HG02642 (cell line): ENCODE data around the gene PTX4.

Source experiments
- ATAC-seq: cut with Tn5 transposase; IDR thresholded peaks from one replicate; pipeline ENCODE4 v1.9.1; 2021; ENCODE audit warnings: mild to moderate bottlenecking; ENCODE audit not compliant: unreplicated experiment, poor library complexity

The PTX4 gene

GRCh38 chr16:1488619-1489018, at the start of gene PTX4:
Gene PTX4 (minus strand): TSS chr16:1488944. CDS start chr16:1488909, 35 bp downstream.
- no peak for ATAC-seq

DNA sequence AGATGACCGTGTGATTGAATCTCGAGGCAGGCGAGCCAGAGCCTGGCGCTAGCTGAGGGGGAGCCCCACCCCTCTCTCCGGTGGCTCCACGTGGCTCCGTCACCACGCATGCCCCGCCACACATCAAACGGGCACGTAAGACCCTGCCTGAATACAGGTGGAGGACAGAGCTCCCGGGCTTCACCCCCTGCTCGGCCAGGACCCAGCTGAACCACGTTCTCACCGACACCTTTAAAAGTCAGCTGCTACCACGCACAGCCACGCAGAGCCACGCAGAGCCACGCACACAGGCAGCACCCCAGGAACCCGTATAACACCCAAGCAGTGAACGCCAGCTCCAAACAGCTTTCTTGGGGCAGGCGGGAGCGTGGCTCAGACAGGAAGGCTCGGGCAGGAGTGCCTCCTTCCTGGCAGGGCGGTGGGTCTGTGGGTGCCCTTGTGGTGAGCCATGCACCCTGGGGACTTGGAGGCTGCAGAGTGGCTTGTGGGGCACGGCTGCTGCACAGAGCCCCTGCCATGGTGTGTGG, 49.1 kb upstream of the PTX4 start:
- ATAC-seq = no peak

DNA sequence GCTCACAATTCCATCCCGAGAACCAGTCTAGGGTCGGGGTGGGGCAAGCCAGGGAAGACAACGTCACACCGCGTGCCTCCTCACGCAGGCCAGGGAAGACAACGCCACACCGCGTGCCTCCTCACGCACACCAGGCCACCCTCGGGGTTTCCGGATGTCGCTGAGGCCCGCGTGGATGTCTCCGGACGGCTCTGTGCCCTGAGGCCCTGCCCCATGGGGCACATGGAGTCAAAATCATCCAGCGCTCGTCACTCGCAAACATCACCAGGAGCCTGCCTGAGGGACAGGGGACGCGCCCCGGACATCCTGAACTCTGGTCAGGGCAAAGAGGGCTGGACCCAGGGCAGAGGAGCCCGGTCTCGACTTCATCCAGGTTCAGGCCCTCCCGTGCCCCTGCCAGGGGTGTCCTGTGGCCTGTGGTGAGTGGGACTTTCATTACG, 48.4 kb upstream of the PTX4 start:
- ATAC-seq = no peak

- ATAC-seq = no peak
Measured at GRCh38 chr16:1536601-1537000, 47.9 kb upstream of the PTX4 start.

- ATAC-seq = no peak
Measured at GRCh38 chr16:1535391-1536291, 46.9 kb upstream of the PTX4 start.

GRCh38 chr16:1534021-1535020, 45.6 kb upstream of the PTX4 start:
- no peak for ATAC-seq

DNA sequence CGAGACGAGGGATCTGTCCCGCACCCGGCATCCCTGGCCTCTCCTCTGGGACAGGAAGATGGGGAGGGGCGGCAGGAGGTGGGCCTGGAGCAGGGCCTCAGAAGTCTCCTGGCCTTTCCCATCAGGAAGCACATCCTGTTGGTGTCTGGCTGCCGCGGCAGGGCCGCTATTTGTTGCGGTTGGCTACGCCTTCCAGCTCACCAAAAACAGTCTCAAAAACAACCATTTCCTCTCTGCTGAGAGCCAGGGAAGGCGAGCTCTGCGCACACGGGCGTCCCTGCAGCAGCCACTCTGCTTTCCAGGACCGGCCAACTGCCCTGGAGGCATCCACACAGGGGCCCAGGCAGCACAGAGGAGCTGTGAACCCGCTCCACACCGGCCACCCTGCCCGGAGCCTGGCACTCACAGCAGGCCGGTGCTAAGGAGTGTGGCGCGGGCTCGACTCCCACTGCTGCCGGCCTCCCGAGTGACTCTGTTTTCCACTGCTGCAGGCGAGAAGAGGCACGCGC, 44.8 kb upstream of the PTX4 start, which contains the start of gene TMEM204:
TMEM204 (plus strand) TSS at position 224 of the 509 bp plus-strand sequence. CDS start 610 bp downstream, outside the sequence.
- ATAC-seq = no peak

DNA sequence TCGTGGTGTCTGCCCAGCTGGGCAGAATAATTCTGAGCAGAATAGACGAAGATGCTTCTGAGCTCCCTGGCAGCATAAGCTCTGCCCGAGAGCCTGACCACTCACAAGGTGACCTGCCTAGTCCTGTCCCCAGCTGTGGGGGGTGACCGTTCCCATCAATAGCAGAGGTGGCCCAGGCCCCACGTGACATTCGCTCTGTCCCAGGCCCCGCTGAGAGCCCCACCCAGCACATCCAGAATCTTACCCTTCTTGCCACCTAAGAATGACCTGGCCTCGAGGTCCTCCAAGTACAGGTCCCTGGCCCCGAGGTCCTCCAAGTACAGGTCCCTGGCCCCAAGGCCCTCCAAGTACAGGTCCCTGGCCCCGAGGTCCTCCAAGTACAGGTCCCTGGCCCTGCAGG, 44.0 kb upstream of the PTX4 start:
- ATAC-seq = no peak

GRCh38 chr16:1532081-1532760, 43.5 kb upstream of the PTX4 start:
- no peak for ATAC-seq

DNA sequence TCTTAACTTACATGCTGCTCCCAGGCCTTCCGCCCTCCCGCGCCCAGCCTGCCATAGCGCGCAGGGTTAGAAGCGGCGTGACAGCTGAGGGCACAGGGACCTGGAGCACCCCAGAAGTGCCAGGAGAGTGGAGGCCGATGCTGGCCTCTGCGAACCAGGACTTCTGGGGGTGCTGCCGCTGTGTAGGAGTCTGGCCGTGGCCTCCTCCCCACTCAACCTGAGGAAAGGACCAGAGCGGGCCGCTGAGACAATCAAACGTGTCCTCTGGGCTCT, 42.8 kb upstream of the PTX4 start:
- ATAC-seq = no peak

DNA sequence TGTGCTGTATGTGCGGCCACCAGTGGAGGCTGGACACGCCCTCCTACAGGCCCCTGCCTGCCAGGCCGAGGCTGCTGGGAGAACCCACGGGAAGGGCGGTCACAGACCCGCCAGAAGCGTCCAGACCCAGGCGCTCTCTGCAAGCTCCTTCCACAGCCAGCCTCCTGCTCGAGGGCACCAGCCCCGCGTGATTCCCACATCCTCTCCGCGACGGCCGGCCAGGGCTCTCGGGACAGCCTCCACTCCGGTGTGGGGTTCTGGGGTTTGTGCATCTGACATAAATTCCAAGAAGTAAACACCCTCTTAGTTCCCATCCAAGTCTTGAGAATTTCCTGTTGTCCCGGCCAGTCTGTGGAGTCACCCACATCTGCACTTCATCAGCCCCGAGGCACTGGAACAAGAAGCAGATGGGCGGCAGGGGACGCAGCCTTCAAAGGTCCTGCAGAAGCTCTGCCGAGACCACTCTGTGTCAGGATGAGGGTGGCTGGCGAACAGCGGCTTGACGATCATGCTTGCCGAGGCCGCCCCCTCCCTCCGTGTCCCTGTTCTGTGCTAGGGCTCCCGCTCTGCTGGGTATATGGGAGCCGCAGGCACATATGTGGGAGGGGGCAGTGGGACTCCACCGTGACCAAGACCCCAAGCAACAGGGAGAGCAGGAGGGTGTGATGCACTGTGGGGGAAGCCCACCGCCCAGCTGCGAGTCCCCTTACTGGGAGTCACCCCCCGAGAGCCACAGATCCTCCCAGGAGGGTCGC, 42.3 kb upstream of the PTX4 start:
- no peak for ATAC-seq

- no peak for ATAC-seq
Measured at GRCh38 chr16:1530349-1530882, 41.7 kb upstream of the PTX4 start.

DNA sequence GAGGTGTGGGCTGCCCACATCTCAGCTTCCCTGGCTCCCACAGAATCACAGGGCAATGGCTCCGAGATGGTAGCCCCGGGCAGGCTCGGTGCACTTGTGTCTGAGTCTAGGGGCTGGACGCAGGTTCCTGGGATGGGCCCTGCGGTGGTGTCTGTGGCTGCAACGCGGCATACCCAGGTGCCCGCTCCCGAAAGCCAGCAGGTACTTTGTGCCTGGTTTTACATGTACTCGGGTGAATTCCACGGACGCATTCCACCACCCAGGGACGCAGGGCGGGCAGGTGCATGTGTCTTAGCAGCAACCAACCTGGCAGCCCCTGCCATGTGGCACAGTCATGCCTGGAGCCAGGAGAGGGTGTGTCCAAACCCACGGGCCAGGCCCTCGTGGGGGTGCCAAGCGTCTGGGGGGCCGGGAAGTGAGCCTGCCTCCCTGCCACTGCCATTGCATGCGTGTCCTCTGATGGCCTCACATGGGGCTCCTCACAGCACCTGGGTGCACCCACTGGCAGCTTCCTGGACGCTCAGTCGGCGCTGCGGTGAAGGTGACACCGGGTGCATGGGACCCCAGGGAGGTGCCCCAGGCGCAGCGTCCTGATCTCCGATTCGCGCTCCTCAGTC, 40.3 kb upstream of the PTX4 start:
- no peak for ATAC-seq

GRCh38 chr16:1527836-1528811, 39.4 kb upstream of the PTX4 start:
- no peak for ATAC-seq

DNA sequence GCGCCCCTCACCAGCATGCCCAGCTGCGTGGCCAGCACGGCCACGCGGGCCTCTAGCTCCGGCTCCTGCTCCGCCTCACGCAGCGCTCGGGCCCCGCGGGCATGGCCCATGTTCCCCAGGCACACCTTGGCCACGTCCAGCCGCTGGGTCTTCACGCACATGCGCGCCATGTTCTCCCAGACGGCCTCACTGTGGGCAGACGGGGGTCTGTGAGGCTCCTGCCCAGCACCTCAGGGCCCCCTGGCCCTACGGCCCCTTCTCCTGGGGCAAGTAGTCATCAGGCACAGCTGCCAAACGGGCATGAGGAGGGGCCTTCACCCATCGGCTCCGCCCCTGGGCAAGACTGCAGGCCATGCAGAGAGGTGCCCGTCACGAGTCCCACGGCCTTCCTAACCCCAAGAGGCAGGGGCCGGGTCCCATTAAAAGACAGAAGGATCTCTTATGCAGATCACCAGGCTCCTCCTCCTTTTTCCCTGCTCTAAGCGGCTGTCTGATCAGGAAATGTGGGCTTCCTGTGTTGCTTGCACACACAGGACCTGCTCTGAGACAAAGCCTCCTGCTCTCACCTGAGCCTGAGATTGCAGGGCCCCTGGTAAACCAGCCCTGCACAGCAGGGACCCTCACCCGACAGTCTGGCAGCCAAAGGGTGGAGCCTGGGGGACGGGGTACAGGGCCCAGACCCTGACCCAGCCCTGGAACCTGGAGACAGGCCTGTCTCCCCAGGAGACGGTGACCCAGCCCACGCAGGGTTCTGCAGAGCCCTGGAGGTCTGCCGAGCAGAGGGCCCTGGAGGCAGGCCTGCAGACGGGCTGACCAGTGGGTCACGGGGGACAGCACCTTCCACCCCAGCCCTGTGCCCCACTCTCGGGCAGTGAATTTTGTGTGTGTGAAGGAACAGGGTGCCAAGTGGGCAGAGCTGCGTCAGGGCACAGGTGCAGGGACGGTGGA, 38.1 kb upstream of the PTX4 start:
- no peak for ATAC-seq

- no peak for ATAC-seq
Measured at GRCh38 chr16:1525871-1526607, 37.3 kb upstream of the PTX4 start.
